NCI-H2227 treated with DMSO at 0.1 percent for 48 hours (cell line): ENCODE data around the gene SHMT2.

ENCODE experiments used
- DNase-seq: peaks from one replicate; lab custom pipeline; 2025; lab: John Stamatoyannopoulos, UW

The SHMT2 gene

DNA sequence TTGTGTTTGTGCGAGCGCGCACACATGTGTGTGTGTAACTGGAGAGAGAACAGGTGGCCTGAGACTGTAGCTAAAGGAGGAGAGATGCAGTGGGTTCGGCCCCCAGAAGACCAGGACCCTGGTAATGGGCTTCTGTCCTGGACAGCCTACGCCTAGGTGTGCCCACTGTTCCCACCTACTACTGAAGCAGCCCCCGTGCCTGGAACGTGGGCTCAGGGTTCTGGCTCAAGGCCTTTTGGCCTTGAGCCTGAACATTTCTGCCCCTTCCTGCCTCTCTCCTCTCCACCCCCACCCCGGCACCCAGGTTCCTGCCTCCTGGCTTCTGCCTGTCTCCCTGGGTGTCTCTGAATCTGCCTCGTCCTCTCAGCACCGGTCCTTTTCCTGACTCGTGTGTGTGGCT, 14.4 kb upstream of the SHMT2 start:
- DNase-seq = no peak

DNA sequence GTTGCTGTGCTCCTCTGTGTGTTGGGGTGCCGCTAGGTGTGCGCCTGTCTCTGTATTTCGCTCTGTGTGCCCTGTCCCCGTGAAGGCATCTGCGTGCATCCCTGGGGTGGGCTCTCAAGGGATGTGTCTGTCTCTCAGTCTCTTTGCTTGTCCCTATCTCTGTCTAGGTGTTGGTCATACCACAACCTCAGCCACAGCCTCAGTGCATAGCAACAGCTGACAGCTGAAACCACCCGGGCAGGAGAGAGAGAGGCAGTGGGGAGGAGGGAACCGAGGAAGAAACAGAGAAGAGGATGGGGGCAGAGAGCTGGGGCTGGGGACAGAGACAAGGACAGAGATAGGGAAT, 13.9 kb upstream of the SHMT2 start:
- no peak for DNase-seq

DNA sequence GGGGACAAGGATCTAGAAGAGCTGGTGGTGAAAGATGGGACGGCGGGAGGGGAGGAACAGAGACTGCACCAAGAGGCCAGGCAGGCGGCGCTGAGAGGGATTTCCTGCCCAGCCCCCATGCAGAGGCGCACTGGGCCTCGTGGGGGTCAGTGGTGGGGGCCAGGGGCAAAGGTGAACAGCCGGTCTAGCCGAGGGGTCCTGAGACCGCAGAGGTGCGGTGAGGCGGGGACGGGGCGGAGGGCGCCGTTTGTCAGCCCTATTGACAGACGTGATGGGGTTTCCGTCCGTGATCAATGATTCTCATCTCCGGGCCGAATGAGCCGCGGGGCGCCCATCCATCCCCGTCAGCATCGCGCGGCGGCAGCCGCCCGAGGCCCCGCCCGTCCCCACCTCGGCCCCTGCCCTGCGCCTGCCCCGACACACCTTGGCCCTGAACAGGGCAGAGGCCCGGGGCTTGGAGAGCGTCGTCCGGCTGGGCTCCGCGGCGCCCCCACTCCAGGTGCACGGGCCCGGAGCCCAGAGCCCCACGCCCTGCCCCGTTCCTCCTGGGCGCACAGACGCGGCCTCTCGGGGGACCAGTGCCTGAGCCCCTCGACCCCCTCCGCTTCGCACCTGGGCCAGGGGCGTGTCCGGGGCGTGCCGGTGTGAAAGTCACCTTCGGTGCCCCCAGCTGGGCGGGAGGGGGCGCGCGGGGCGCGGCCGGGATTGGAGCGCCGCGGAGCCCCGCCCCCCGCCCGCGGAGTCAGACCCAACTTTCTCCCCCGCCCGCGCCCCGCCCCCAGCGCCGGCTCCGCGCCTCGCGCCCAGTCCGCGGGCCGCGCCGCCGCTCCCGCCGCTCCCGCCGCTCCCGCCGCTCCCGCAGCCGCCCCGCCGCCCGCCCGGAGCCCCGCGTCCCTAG, 13.2 kb upstream of the SHMT2 start, which contains the start of gene NXPH4:
Gene NXPH4, plus strand, starts transcription at position 781 of the 898 bp plus-strand sequence. CDS start 176 bp downstream, outside the sequence.
- no peak for DNase-seq

DNA sequence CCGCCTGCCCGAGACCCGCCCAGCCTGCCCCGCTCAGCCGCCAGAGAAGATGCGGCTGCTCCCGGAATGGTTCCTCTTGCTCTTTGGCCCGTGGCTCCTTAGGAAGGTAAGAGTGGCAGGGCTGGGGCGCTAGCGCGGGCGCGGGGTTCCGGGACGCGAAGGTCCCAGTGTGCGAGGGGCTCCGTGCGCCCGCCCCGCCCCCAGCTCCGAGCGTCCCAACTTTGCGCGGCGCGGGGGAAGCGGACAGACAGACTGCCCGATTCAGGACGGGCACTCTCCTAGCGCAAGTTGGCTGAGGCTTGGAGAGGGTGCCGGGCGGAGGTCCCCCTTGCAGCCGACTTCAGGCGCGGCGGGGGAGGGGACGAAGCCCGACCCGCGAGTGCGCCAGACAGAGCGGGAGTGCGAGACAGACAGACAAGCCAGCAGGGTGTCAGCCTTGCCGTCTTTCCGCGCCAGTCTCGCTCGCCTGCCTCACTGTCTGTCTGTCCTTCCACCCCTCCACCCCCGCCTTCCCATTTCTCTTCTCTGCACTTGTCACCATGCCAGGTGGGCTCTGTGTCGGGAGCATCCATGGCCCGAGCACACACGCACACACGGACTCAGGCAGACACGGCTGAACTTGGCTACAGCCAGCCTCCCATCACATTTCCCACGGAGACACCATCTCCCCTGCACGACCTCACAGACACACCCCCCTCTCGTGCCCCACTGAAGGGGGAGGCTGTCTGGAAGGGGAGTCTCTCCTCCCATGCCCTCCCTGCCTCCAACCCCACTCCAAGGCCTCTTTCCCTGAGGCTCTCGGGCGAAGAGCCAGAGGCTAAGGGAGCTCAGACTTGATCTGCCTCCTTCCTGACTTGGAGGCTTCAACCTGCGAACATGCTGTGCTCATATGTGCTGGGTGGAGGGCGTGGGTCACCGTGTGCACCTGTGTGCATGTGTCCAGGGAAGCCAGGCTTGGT, 12.3 kb upstream of the SHMT2 start:
- DNase-seq = no peak

DNA sequence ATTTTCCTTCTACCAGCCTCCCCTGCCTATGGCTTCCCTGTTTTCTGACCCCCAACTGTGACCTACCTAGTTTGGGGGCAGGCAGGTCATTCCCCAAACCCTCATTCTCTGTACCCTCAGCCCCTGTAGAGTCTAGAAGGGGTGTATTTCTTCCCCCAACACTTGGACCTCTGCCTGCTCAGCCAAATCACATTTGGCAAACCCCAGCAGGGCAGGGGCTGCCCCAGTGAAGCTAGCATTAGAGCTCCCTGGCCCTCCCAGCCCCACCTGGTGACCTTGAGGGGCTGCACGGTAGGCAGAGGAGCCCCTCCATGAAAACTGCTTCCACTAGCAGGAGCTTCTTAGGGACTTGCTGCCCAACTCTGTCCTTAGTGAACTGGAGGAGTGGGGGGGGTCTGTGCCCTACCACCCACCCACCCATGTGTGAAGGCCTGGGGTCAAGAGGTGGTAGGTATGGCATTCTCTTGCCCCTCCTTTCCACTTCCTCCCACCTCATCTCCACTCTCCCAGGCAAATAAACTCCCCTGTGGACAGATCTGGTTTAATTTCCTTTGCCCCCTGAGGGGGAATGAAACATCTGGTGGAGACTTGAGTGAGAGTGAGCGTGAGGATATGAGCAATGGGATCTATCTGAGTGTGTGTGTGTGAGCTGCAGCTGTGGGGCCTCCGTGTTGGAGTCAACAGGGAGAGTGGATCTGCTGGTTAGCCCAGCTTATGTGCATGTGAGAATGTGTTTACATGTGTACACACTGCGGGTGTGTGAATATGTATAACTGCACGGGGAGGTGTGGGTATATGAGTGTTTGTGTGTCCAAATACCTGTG, 11.3 kb upstream of the SHMT2 start:
- DNase-seq = no peak

DNA sequence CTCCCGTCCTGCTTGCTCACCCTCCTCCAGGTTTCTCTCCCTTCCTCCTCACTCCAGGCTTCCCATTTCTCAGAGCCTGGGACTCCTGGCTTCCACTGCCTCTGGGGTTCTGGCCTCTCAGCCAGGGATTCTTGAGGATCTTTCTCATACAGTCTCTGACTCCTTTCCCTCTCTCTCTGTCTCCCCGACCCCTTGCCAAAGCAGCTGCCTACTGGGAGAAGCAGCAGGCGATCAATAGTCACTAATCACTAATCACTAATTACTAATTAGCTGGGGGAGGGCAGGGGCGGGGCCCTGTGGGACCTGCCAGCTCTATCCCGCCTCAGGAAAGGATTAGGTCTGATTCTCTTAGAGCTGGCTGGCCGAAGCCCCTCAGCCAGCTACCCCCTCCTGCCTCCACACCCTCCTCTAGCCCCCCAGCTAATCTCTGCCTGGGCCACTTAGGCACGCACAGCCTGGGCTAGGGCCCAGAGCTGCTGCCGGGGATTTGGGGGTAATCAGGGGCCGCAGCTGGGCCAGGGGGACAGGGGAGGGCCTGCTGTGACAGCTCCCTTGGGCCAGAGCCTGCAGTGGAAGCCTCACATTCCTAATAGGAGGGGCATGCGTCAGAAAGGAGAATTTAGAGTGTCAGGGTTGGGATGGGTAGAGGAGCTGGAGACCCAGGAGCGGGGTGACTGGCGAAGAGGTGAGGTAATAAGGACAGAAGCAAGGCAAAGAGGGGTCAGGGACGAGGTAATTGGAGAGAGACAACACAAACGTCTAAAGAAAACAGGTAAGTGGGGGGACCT, 10.1 kb upstream of the SHMT2 start:
- DNase-seq = no peak

DNA sequence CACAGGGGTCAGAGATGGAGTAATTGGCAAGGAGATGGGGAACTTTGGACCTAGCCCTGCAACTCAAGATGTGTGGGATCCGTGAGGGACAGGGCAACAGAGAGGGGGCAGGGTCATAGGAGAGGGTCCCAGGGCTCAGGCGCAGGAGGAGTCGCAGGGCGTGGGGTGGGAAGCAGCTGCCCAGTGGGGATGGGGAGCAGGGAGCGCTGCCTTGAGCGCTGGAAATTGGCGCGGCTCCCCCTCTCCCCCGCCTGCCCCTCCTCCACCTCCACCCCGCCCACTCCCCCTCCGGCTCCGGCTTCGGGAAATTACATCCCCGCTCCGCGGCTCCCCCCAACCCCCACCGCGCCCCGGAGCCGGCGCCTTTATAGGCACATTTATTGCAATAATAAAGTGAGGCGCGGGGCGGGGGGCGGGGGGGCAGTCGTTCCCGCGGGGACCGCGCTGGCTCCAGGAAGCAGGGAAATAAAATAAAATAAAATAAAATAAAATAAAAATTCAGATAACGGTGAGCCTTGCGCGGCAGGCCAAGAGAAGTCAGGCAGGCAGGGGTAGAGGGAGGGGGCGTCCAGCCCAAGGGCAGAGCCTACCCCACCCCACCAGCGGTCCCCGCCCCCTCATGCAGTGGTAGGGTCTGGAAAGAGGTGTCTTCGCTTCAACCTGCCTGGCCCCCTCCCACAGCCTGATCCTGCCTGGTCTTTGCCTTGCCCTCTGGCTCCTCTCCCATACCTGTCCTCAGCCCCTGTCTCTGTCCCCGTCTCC, 9.3 kb upstream of the SHMT2 start:
- peak; percentile 14 for DNase-seq

DNA sequence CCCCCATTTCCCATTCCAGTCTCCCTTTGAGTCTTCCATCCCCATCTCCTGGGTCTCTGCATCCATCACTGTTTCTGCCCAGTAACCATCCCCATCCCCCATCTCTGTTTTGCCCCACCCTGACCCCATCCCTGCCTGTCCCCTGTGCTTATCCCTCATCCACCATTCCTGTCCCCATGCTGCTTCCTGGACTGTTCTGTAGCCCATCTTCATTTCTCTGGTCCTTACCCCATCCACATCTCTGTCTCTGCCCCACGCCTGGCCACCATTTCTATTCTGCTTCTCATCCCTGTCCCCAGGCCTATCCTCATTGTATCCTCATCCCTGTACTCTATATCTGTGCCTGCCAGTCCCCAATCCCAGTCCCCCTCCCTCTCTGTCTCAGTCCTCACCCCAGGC, 8.7 kb upstream of the SHMT2 start:
- DNase-seq = no peak

DNA sequence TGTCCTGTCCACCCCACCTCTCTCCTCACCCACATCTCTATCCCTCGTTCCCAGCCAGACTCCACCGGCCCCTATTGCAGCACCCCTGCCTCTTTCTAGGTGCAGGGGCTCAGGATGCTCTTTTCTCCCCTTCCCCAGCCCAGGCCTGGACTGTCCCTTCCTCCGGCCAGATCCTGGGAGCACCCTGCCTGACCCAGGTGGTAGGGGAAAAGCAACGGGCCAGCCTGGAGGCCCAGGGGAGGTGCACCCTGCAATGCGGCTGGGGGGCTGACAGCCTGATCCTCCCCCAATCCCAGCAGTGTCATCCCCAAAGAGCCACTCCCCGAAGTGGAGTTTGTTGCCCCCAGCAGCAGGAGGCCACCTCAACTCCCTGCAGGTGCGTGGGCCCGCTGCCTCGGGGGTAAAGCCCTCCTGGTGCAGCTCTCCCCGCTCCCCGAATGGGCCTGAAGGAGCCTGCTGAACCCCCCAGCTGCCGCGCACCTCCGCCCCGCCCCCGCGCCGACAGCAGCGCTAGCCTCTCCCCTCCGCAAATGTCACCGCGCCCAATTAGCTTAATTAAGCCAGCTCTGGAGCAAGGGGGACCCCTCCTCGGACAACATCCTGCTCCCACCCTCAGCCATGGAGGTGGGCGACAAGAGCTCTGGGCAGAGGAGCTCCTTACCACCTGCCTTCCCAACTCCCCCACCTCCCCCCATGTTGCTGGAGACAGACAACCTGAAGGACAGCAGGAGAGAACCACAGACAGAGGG, 8.2 kb upstream of the SHMT2 start:
- DNase-seq = no peak

DNA sequence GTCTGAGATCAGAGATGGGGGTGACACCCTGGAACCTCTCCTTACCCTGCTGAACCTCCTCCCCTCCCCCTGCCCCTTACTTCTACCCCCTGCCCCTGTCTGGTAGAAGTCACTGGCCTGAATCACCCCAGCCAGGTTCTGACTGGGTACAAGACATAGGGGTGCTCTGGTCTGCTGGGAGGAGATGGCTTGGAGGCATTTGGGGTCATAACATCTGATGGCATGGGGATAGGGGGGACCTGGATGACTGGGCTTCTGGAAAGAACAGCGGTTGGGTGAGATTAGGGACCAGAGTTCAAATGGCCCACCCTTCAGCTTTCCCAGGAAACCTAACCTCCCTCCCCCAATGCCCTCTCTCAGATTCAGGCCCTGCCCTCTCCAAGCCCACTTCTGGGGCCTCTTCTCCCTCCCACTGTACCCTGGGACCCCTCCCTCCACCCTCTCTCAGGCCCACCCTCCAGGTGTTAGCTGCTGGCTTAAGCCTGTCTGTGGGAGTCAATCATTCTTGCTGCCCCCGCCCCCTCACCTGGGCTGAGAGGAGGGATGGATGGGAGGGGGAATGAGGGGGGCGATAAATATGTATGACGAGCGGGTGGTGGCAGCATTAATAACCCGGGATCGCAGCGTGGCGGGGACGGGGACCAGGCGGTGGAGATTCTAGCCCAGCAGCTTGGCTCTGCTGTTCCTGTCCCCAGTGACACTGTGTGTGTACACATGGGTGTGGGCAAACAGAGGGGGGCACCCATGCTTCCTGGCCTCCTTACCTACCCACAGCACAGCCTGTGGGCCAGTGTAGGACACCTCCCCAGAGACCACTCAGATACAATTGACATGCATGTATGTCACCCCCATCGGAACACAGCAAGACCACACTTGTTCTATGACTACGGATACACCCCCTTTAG, 7.0 kb upstream of the SHMT2 start:
- no peak for DNase-seq

DNA sequence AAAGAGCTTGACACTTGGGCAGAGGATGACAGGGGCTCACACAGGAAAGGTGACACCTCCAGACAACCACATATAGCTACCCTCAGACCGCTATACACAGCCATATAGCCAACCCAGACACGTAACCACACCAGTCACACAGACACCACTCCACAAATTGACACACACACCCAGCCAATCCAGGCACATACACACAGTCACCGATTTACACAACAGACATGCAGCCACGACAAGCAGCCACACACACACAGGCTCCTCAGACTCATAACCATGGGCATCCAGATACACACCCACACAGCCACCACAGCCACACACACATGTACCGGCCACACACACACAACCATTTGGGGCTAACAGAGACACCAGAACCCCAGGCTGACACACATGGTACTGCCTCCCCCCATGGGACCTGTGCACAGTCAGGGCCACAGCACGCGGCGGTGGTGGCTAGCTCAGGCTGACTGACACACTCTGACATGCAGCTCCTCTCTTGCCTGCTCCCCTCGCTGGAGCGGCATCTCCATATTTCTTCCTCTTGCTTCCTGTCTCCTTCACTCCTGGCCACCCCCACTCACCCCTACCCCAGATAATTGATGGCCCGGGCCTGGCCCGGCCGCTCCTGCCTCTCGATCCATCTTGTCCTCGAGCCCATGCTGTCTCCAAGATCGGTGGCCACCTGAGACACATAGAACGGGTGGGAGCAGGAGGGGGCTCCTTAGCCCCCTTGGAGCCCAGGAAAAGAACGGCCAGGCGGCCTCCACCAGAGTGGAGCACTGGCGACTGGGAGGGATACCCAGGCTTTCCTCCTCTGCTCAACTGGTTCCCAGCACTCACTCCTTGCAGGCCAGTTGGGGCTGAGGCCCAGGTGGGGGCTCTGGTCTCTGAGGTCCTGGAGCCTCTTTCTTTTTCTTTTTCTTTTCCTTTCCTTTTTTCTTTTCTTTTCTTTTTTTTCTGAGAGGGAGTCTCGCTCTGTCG, 6.0 kb upstream of the SHMT2 start:
- no peak for DNase-seq

DNA sequence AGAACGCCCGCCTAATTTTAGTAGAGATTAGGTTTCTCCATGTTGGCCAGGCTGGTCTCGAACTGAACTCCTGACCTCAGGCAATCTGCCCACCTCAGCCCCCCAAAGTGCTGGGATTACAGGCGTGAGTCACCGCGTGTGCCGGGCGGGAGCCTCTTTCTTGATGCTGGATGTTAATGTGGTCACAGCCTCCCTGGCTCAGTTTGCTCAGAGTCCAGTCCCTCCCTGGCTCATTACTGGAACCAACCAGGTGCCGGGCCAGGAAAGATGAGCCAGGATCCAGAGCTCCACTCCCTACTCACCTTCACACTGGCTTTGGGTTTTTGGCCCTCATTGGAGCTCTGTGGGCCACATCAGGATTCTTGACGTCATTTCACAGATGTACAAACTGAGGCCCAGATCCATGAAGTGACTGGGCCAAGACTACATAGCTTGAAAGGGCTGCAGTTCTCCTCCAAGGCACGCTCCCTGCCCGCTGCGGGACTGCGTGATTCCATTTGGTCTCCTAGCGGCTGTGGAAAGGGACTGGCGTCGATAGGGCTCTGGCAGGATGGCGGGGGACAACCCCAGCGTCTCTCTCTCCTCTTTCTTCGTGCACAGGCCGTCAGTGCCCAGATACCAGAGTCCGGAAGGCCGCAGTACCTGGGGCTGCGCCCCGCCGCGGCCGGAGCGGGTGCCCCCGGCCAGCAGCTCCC, 5.1 kb upstream of the SHMT2 start:
- DNase-seq = no peak

DNA sequence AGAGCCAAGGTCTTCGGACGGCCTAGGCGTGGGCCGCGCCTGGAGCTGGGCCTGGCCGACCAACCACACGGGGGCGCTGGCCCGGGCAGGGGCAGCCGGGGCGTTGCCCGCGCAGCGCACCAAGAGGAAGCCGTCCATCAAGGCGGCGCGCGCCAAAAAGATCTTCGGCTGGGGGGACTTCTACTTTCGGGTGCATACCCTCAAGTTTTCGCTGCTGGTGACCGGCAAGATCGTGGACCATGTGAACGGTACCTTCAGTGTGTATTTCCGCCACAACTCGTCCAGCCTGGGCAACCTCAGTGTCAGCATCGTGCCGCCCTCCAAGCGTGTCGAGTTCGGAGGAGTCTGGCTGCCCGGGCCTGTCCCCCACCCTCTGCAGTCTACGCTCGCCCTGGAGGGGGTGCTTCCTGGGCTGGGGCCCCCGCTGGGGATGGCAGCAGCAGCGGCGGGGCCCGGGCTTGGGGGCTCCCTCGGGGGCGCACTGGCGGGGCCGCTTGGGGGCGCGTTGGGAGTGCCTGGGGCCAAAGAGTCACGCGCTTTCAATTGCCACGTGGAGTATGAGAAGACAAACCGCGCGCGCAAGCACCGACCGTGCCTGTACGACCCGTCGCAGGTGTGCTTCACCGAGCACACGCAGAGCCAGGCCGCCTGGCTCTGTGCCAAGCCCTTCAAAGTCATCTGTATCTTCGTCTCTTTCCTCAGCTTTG, 4.4 kb upstream of the SHMT2 start:
- DNase-seq = no peak

DNA sequence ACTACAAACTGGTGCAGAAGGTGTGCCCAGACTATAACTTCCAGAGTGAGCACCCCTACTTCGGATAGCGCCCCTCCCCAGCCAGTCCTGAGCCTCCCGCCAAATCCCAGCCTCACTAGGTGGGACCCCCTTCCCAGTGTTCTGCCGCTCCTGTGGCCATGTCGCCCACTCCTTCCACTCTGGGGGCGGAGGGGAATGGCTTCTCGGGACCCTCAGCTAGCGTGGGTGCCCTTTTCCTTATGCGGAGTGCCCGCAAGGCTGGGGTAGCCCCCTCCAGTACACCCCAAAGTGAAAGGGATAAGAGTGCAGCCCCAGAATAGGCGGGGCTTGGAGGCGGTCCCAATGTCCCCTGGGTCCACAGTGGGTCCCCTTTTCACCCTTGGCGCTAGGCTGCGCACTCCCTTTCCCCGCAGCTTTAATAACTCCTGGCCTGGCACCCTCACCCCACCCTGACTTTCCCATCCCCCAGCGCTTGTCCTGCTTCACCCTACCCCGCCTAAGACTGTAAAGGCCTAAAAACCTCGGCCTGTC, 3.8 kb upstream of the SHMT2 start:
- no peak for DNase-seq

DNA sequence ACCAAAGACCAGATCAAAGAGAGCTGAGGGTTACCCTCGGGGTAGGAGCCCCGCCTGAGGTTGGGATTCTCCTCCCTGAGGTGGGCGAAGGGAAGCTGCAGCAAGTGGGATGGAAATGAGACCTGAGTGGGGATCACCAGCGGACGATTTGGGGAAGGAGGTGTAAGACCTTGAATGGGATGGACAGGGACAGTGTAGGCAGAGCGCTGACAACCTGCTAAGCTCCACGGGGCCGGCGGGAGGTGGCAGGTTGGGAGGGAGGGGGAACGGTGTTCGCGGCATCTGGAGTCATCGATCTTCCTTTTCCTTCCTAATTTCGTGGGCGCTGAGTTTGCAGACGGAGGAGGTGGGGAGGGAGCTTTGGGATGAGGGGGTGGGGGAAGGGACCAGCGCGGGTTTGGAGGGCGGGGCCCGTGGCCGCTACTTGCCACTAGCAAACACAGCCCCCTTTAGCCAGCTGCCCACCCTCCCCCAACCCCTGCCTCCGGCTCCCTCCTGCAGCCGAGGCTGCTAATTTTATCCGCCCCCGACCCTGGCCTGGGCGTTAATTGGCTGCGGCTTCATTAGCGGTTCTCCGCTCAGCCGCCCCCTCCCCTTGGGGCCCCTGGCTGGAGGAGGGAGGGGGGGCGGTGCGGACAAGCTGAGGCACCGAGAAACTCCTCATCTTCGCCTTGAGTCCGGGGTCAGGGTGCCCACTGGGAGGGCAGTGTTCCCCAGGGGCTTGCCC, 2.8 kb upstream of the SHMT2 start:
- no peak for DNase-seq
